ENCODE data around the gene SLC35C1.

The SLC35C1 gene

DNA sequence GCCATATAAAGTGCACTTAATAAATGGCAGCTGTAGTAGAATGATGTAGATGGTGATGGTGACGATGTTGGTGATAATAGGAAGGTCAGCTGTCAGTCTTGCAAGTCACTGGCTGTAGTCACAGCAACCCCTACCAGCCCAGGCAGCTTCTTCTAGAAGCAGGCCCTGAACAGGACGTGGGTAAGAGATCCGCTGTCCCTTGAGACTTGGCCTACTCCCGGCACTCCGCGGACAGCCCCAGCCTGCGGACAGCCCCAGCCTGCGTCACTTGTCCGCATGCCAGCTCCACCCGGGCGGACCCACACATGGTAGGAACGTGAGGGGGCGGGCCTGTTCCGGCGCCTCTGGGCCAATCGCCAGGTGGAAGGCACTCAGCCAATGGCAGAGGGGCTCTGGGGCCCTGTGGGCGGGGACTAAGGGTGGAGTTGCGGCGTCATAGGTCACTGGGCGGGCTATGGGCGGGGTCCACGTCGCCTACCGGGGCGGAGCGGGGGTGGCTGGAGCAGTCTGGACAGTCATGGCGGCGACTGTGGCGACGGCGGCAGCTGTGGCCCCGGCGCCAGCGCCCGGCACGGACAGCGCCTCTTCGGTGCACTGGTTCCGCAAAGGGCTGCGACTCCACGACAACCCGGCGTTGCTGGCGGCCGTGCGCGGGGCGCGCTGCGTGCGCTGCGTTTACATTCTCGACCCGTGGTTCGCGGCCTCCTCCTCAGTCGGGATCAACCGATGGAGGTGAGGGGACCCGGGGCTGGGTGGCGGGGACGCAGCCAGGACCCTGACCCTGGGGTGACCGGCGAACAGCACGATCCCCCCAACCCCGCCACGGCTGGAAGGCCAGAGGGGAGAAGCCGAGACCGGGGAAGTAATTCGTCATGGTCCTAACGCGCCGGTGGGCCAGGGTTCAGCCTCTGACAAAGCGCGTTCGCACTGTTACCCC lies 42.3 kb downstream of the SLC35C1 start, which contains the start of gene CRY2:
Gene CRY2 (plus strand): TSS at position 502 of the 937 bp plus-strand sequence. CDS start 16 bp downstream, at position 518.
- peak; percentile 97 for DNase-seq

DNA sequence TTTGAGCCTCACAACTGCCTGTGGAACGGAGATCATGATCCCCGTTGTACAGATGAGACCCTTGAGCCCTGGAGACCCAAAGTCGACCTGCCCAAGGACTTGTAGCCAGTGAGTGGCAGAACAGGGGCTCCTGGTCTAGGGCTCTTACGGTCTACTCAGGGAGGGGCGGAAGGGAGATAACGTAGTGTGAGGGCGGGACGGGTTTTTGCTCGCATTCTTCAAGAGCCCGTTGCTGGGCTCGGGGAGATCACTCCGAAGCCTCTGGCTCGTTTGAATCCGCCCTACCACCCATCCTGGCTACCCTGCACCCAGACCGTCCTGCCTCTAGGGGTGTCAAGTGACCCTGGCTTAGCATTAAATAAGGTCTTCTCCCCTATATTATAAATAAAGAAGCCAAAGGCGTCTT lies 43.0 kb downstream of the SLC35C1 start:
- DNase-seq = peak; percentile 49

DNA sequence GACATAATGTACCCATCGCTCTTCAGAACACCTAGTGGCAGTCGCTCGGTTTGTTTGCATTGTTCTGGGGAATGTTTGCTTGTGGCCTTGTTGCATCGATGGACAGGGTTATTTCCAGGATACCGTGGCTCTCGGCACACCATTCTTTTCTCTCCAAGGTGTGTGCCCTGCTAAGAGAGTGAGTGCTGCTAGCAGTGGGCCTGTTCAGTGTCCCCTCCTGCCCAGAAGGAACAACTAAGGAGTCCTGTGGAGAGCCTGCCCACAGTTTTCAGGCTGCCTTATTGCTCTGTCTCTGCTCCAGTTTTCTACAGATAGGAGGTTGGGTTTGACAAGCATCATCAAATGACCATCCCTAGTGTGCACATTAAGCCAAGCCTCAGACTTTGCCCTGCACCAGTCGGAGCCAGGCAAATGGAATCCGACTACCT lies 43.7 kb downstream of the SLC35C1 start:
- no peak for DNase-seq

DNA sequence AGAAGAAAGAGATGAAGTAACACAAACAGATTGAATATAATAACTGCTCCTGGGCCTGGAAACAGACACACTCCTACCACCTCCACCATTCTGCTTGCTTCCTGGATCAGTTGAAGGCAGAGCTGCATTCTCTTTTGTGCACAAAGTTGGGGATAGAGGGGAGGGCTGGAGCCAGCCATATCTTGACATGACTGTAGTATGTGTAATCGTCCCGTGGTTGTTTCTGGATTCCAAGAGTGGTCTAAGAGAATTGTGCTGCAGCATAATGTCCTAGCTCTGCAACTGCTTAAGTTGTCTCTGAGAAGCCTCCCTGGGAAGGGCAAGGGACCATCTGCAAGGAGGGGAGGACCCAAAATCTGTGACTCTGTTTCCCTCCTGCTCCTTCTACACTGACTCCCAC lies 45.5 kb downstream of the SLC35C1 start:
- peak; percentile 68 for DNase-seq

DNA sequence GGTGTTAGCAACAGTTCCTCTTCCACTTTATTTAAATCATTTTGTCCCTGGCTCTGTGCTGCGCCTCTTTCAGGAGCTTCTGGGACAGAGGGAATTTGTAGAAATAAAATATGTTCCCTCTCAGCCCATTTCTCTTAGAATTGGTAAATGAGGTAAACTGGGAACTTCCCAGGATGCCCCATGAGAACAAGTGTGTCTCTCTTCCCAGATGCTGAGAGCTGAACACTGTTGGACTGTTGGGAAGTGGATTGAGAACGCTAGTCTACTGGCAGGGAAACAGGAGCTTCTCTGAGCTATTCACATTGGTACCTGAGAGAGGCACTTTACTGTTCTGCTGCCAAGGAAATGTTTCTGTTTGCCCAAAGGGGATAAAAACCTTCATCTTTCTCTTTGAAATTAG lies 46.3 kb downstream of the SLC35C1 start:
- DNase-seq = no peak

DNA sequence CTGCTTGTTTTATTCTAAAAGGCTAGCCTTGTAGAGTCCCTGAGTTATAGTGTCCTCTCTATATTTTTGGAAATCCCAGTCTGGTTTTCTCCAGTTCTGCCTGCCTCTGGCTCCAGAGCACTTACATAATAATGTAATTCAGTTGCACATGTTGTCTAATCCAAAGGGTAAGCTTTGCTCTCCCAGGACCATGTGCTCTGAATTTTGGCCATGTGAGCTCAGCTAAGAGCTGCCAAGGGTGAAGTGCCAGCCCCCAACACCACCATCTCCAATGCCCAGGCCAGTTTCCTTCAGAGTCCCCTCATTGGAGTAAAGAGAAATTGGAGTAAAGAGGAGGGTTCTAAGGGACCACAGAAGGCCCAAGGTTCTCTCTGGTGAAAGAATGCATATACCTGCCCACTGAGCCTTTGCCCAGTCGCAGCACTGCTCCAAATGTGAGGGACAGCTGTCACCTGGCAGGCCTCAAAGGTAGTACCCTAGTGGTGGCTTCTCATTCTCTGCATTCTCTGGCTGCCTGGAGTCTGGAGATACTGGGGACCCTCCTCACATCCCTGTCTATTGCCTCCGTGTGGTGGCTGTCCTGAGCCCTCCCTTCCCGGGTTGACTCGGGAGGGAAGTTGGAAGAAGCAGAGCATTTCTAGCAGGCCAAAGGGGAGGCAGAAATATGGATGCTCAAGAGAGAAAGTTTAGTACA lies 47.2 kb downstream of the SLC35C1 start:
- no peak for DNase-seq

DNA sequence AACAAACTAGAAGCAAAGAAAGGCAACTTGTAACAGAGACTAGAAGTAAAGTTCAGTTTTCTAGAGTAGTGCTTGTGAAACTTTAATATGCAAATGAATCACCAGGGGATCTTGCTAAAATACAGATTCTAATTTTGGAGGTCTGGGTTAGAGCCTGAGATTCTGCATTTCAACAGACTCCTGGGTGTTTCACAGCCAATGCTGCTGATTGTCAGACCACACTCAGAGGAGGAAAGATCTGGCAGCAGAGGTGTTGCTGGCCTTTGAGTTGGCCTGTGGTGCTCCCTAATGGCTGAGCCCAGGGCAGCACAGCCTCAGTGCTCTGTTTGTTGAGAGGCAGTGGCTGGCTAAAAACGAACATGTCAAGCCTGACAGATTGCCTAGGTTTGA lies 47.8 kb downstream of the SLC35C1 start:
- no peak for DNase-seq

DNA sequence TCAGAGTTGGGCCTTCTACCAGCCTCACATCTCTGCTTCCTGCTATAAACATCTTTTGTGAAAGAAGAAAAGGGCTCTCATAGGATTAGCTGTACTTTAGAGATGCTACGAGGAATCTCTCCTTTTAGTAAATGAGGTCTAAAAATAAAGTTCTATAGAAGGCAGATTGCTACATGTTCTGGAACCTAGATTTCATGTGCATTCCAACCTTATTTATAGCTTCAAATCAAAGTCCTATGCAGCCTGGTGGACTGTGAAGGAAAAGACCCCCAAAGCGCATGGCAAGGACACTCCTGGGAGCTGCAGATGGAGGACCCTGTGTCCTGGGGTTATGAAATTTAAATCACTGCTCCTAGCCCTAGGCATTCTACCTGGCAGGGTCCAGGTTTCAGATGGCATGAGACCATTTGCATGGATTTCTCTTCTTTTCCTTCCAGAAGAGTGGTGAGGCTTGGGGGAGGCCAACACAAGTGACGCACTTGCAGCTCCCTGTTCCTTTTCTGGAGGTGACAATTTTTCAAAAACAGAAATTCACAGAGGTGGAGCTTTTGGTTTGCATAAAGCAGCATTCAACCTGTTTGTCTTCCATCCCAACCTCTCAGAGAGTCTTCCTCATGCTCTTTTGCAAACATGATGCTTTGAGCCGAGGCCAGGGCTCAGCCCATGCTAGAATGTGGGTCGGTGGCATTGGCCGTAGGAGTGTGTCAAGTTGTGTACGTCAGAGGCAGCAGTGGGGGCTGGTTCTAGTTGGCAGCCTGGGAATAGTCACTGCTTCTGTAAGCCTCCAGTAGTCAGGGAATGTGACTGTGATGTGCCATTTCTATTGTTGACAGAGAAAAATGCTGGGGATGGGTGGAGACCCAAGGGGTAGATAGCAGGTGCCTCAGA lies 48.6 kb downstream of the SLC35C1 start:
- DNase-seq = no peak

DNA sequence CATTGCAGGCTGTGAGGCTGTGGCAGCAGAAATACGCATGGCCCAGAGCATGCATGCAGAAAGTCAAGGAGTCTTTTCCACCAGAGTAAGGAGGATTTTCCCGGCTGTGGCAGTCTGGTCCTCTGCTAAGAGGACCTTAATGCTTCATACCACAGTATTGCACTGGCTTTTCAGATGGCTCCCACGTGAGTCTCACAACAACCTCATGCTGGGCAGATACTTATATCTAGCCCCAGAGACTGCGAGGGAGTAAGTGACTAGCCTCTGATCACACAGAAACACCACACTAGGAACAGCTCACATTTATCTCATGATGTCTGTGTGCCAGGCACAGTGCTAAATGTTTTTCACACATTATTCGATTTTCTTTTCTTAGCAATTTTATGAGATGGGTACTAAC lies 50.4 kb downstream of the SLC35C1 start:
- DNase-seq = no peak

DNA sequence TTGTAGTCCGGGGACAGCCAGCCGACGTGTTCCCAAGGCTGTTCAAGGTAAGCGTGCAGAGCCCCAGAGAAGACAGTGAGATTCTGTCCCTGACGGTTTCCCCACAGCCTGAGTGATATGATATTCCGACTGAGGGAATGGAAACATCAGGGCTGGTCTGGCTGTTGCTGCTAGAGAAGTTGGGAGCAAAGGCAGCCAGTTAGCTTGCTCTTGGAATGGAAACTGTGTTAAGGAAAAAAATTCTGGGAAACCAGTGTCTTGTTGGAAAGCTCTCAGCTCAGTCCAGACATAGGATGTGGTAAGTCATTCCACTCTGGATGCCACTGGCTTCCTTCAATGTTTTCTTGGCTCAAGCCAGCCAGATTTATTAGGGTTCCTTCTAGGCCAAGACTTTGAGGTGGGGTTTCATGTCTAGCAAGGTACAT lies 51.1 kb downstream of the SLC35C1 start:
- DNase-seq = peak; percentile 80

DNA sequence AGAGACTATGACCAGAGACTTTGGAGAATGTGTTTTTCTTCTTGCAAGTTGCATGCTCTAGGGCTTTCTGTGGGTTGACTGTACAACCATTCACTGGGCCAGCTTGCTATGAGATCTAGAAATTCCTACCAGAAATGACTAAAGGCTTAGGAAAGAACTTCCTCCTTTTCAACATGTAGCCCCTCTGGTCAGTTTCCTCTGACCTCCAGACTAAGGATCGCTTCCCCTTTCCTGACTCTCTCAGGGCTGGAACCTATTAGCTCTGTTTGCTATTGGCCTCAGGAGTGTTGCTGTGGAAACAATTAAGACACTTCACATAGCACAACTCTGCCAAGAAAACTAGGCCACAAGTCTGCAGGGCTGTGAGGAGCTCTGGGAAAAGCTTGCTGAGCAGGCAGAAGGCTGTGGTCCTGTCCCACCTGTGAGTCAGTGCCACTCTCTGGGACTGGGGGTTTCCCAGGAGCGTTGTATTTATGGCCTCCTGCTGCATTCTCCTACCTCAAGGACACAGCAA lies 53.1 kb downstream of the SLC35C1 start:
- DNase-seq = peak; percentile 90

DNA sequence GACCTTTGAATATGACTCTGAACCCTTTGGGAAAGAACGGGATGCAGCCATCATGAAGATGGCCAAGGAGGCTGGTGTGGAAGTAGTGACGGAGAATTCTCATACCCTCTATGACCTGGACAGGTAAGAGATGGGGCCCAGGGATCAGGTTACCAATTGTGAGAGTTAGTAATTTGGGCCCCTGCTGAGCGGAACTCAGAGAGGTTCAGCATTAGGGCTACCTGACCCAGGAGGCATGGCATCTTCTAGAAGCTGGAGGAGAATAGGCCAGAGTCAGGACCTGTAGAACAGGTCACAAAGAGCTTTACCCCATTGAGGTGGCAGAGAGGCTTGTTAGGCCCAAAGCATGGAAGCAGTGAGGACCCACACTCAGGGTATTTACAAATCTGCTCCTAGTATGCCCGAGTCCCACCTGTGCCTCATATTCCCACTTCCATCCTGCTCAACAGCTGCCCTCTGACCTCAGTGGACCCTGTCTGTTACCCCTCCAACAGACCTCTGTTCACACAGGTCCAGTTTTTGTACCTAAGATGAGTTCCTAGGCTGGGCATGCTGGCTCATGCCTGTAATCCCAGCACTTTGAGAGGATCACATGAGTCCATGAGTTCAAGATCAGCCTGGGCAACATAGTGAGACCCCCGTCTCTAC lies 53.9 kb downstream of the SLC35C1 start:
- DNase-seq = no peak

DNA sequence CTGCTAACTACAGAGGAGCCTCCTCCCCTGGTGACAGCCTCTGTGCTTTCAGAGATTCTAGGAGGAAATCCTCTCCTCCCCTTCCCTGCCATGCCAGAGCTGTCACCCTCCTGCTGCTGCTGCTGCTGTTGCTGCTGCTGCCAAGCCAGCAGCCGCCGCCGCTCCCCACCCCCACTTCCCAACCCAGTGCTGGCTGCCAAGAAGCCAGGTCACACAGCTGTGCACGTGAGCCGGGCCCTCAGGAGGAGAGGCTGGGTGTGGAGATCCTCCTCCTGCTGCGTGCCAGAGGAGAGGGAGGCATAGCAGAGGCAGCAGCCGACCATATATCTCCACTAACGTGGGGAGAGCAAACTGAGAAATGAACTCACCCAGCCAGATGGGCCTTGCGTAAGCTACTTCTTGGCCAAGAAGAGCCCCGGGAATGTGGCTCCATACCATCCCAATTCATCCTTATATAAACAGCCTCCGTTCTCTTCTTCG lies 54.8 kb downstream of the SLC35C1 start:
- DNase-seq = peak; percentile 98

DNA sequence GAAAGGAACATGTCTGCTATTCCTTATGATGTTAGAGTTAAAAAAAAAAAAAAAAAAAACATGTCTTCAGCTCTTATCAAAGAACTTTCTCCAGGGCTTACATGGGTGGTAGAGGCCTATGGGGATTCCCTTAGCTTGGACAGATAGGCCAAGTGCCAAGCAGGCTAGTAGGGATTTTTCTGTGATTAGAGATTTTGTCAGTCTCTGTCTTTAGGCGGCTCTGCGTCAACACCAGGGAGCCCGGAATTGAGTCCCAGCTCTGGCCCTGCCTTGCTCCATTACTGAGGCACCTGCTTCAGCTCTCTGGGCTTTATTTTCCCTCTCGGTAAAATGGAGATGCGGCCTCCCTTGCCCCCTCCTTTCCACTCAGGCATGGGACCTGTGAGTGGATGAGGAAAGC lies 55.4 kb downstream of the SLC35C1 start:
- DNase-seq = no peak

DNA sequence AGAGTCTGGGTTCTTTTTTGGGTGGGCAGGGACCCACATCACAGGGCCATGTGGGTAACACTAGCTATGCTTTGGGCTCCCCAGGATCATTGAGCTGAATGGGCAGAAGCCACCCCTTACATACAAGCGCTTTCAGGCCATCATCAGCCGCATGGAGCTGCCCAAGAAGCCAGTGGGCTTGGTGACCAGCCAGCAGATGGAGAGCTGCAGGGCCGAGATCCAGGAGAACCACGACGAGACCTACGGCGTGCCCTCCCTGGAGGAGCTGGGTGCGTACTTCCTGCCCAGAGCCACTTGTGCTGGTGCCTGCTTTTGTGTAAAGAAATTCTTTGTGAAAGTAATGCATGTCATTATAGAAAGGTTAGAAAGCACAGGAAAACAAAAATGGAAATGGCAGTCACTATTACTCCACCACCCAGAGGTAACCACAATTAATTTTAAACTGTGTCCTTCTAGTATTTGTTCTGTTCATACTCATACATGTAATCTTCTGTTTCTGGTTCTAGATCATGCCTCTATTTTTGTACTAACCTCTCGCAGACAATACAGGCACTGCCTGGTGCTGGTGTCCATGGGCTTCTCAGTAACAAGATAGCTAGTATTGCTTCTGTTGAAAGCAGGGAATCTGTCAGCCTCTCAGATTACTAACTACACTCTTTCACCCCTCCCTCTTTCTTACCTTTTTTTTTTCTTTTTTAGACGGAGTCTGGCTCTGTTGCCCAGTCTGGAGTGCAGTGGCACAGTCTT lies 56.0 kb downstream of the SLC35C1 start:
- DNase-seq = no peak
